ENCODE data around the gene L1TD1.

L1TD1 gene

DNA sequence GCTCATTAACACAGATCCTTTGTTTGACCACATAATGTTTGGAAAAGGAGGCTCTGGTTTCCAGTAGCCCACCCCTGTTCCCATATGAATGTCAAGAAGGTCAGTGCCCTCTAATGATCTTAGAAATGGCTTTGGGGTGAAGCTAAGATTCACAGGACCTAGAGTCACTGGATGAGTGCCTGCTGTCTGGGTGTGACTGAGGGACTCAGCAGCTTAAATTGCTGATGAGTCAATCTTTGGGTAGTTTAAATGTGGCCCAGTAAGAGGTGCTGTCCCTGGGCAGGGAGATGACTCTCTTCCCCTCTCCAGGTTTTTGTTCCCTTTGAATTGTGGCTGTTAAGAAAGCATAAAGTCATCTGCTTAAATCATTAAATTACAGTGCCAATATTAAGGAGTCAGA is 50.6 kb downstream of the L1TD1 start:
- Histone ChIP-seq H3K36me3 (no peaks in the 10 kb centered on the region), H3K4me3 (no peak overlapping the region), H3K27me3 (no peaks in the 10 kb centered on the region), H4K20me1 (no peaks in the 10 kb centered on the region), H3K9ac (no peak overlapping the region), H3K4me2 (no peak overlapping the region), H3K9me3 (peaks cover 14% of the 10 kb centered on the region), H3K27ac (no peak overlapping the region), H3K4me1 (peaks cover 2% of the 10 kb centered on the region; the same call in 1 of the 2 replicates)
- TF ChIP-seq Cebpa-rat (IDR thresholded peaks at IDR 0.05) = no peak

DNA sequence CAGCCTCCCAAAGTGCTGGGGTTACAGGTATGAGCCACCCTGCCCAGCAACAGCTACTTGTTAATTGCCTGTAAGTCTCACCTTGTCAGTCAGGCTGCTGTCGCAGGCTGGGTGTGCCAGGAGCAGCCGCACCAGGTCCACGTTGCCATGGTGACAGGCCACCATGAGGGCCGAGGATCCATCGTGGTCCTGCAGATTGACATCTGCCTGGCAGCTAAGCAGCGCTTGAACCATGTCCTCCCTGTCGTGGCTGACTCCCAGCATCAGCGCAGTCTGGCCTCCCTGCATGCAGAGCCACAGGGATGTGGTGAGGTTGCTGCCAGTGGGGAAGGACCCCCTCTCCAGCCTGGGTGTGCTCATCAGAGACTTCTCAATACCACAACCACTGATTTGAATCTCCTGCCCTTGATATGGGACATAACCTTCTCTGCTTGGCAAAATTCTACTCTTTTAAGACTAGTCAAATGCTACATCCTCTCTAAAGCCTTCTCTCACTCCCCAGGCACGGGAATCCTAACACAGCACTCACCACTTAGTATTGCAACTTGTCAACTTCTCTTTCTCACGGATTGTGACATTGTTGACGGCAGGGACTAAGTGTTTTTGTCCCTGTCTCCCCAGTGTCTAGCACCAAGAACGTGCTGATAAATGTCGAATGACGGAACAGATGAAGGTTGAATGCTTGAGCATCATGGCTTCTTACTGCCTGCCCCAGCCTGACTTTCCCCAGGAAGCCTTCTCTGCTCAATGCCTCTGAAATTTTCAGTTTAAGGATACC is 52.9 kb downstream of the L1TD1 start:
- Histone ChIP-seq H4K20me1 (no peaks in the 10 kb centered on the region), H3K9ac (no peak overlapping the region), H3K27ac (no peak overlapping the region), H3K9me3 (peaks cover 14% of the 10 kb centered on the region), H3K4me1 (peaks cover 4% of the 10 kb centered on the region; the same call in 1 of the 2 replicates), H3K4me2 (no peak overlapping the region), H3K36me3 (no peaks in the 10 kb centered on the region), H3K4me3 (no peak overlapping the region), H3K27me3 (no peaks in the 10 kb centered on the region)
- no peak for TF ChIP-seq Cebpa-rat (IDR thresholded peaks at IDR 0.05)

DNA sequence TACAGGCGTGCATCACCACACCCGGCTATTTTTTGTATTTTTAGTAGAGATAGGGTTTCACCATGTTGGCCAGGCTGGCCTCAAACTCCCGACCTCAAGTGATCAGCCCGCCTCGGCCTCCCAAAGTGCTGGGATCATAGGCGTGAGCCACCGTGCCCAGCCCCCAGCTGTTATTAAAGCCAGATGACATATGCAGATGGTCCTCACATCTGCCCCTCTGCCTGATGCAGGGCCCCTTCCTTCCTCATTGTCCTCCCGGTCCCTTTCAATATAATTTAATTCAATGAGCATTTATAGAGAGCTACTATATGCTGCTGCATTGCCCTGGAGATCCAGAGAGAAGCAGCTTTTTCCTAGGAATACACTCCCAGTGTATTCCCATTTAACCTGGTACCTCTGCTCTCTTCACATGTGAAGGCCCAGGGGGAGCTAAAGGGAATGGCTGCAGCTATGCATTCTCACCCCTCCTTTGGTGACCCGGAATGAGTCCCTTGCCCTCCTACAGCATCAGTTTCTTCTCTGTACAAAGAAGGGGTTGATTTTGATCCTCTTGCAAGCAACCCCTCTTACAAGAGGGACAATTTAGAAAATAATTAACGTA is 55.6 kb downstream of the L1TD1 start:
- Histone ChIP-seq H3K9ac (no peak overlapping the region), H3K27me3 (no peaks in the 10 kb centered on the region), H4K20me1 (no peaks in the 10 kb centered on the region), H3K9me3 (no peaks in the 10 kb centered on the region), H3K27ac (no peak overlapping the region), H3K4me1 (peaks cover 4% of the 10 kb centered on the region; the same call in 1 of the 2 replicates), H3K4me3 (no peak overlapping the region), H3K4me2 (no peak overlapping the region), H3K36me3 (no peaks in the 10 kb centered on the region)
- TF ChIP-seq Cebpa-rat (IDR thresholded peaks at IDR 0.05) = no peak

DNA sequence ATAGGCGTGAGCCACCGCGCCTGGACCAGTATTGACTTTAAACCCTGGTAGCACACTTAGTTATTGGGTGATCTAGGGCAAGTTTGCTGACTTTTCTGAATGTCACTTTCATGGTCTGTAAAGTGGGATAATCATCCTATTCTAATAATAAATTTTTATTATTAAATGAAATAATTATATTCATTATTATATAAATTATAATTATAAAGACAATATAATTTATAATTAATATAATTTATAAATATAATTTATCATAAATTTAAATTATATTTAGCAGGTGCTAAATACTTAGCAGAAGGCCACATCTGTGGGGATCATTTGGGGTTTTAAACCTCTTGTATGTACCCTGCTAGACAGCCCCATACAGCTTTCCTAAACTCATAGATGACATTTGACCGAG is 64.9 kb downstream of the L1TD1 start:
- Histone ChIP-seq H3K9me3 (no peaks in the 10 kb centered on the region), H4K20me1 (no peaks in the 10 kb centered on the region), H3K4me2 (no peak overlapping the region), H3K36me3 (no peaks in the 10 kb centered on the region), H3K4me1 (no peaks in the 10 kb centered on the region), H3K27ac (no peak overlapping the region), H3K4me3 (no peak overlapping the region), H3K27me3 (no peaks in the 10 kb centered on the region), H3K9ac (no peak overlapping the region)
- no peak for TF ChIP-seq Cebpa-rat (IDR thresholded peaks at IDR 0.05)

DNA sequence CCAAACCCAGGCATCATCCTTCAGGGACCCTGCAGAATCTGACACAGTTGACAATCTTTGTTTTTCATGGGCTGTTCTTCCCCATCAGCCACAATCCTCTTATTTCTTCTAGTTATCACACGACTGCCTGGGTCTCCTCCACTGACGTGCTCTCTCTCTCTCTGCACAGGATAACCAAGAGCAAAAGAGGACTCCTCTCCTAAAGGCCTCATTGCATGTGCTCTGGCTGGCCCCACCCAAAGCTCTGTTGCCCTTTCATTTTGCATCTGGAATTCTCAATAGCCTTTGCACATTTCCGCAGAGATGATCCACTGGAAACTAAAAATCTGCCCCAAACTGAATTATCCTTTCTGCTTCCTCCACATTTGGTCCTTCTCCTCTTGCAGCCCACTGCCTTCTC is 66.0 kb downstream of the L1TD1 start:
- TF ChIP-seq Cebpa-rat (IDR thresholded peaks at IDR 0.05) = no peak

More for the DNA sequence above, 66.0 kb downstream of the L1TD1 start:
- Histone ChIP-seq H3K27ac (no peak overlapping the region), H3K4me3 (no peak overlapping the region), H3K36me3 (no peaks in the 10 kb centered on the region), H3K9ac (no peak overlapping the region), H3K27me3 (no peaks in the 10 kb centered on the region), H3K9me3 (no peaks in the 10 kb centered on the region), H3K4me2 (no peak overlapping the region), H4K20me1 (no peaks in the 10 kb centered on the region), H3K4me1 (no peaks in the 10 kb centered on the region)
